SU-DHL-6 (cell line): ENCODE measurements around the gene FFAR2.

Experiments
- H2AFZ ChIP-seq: fragments of 200-600 bp; sonication (generic); 2 replicates; pipeline ENCODE4 v1.6.1; 2014; ENCODE audit warnings: low read depth, mild to moderate bottlenecking, moderate library complexity, mixed read lengths, antibody characterized with exemption, low read length; ENCODE audit not compliant: severe bottlenecking
- H3F3A ChIP-seq: fragments of 200-600 bp; shearing (Covaris generic); 2 replicates; pipeline ENCODE4 v1.6.0; 2016; ENCODE audit warnings: antibody characterized with exemption, mild to moderate bottlenecking; ENCODE audit not compliant: insufficient read depth
- H3K27ac ChIP-seq: fragments of 200-600 bp; sonication (generic); 2 replicates; pipeline ENCODE4 v1.5.1; 2016; ENCODE audit warnings: low read depth, mild to moderate bottlenecking, low read length, moderate library complexity, mixed read lengths
- H3K27me3 ChIP-seq: fragments of 200-600 bp; sonication (generic), shearing (Covaris generic); 2 replicates; pipeline ENCODE4 v1.6.0; 2014; ENCODE audit warnings: mild to moderate bottlenecking, low read length
- H3K36me3 ChIP-seq: fragments of 200-600 bp; sonication (generic); 2 replicates; pipeline ENCODE4 v1.6.1; 2014; ENCODE audit warnings: mild to moderate bottlenecking, low read length, mixed read lengths
- H3K4me2 ChIP-seq: fragments of 300-600, 200-600 bp; shearing (Covaris generic), sonication (generic); 2 replicates; pipeline ENCODE4 v1.6.0; 2014; ENCODE audit warnings: low read length, low read depth, mild to moderate bottlenecking; ENCODE audit not compliant: poor library complexity, severe bottlenecking
- H3K4me3 ChIP-seq: fragments of 200-600 bp; sonication (generic); 2 replicates; pipeline ENCODE4 v1.5.1; 2014; ENCODE audit warnings: antibody characterized with exemption, low read length, mild to moderate bottlenecking, mixed read lengths; ENCODE audit not compliant: insufficient read depth, poor library complexity, severe bottlenecking
- H3K79me2 ChIP-seq: fragments of 200-600 bp; sonication (generic); 2 replicates; pipeline ENCODE4 v1.6.1; 2014; ENCODE audit warnings: mild to moderate bottlenecking, low read length, moderate library complexity; ENCODE audit not compliant: insufficient read depth
- H3K9ac ChIP-seq: fragments of 200-600 bp; sonication (generic); 2 replicates; pipeline ENCODE4 v1.7.0; 2014; ENCODE audit warnings: mild to moderate bottlenecking, low read length
- H3K9me2 ChIP-seq: fragments of 200-600 bp; sonication (generic); replicated peaks from 2 replicates; pipeline ENCODE4 v1.6.1; 2014; ENCODE audit warnings: low read length; ENCODE audit not compliant: insufficient read depth
- H3K9me3 ChIP-seq: fragments of 200-600 bp; sonication (generic); 2 replicates; pipeline ENCODE4 v1.6.1; 2014; ENCODE audit warnings: low read length, mixed read lengths; ENCODE audit not compliant: insufficient read depth
- H4K20me1 ChIP-seq: fragments of 200-600 bp; sonication (generic); 2 replicates; pipeline ENCODE4 v1.6.1; 2014; ENCODE audit warnings: low read depth, mild to moderate bottlenecking, antibody characterized with exemption, low read length, moderate library complexity, mixed read lengths
- CTCF ChIP-seq: fragments of 200-600 bp; sonication (generic); IDR thresholded peaks from one replicate; pipeline ENCODE4 v1.5.1; 2017; ENCODE audit warnings: antibody characterized with exemption, mild to moderate bottlenecking, low read length, moderate library complexity; ENCODE audit not compliant: insufficient read depth, poor library complexity, severe bottlenecking
- EZH2phosphoT487 ChIP-seq: fragments of 200-600 bp; sonication (generic), shearing (Covaris generic); conservative IDR thresholded peaks from 2 replicates; pipeline ENCODE4 v1.6.1; 2018; ENCODE audit warnings: mild to moderate bottlenecking, antibody characterized with exemption, low read length, moderate library complexity, mixed read lengths

Gene FFAR2

GRCh38 chr19:35416331-35416730, 31.7 kb upstream of the FFAR2 start:
- Histone ChIP-seq H3K4me2 (no peak overlapping the region), H4K20me1 (no peaks in the 10 kb centered on the region), H3K4me3 (no peak overlapping the region), H3K79me2 (no peaks in the 10 kb centered on the region), H3K9me3 (no peaks in the 10 kb centered on the region), H3K36me3 (no peaks in the 10 kb centered on the region), H3K9ac (no peak overlapping the region), H3K27me3 (no peaks in the 10 kb centered on the region), H3F3A (no peaks in the 10 kb centered on the region), H3K27ac (no peak overlapping the region), H2AFZ (no peak overlapping the region), H3K9me2 (no peaks in the 10 kb centered on the region)
- TF ChIP-seq CTCF (no peak), EZH2phosphoT487 (no peak)

- H3K36me3 ChIP-seq = no peaks in the 10 kb centered on the region
- no peaks in the 10 kb centered on the region for H3K27me3 ChIP-seq
- H3K9ac ChIP-seq = no peak overlapping the region
- H3K27ac ChIP-seq = no peak overlapping the region
- no peak overlapping the region for H2AFZ ChIP-seq
- no peak for TF ChIP-seq CTCF
- TF ChIP-seq EZH2phosphoT487 = no peak
- H3K9me2 ChIP-seq = no peaks in the 10 kb centered on the region
- H4K20me1 ChIP-seq = no peaks in the 10 kb centered on the region
- H3K9me3 ChIP-seq = no peaks in the 10 kb centered on the region
- no peak overlapping the region for H3K4me3 ChIP-seq
- H3K79me2 ChIP-seq = no peaks in the 10 kb centered on the region
- H3F3A ChIP-seq = no peaks in the 10 kb centered on the region
- H3K4me2 ChIP-seq = no peak overlapping the region
Observed at GRCh38 chr19:35417278-35417677, 30.8 kb upstream of the FFAR2 start.

GRCh38 chr19:35417713-35418534, 30.1 kb upstream of the FFAR2 start:
- H3K4me2 ChIP-seq = no peak overlapping the region
- no peak overlapping the region for H3K9ac ChIP-seq
- H3K27me3 ChIP-seq = no peaks in the 10 kb centered on the region
- no peak for TF ChIP-seq CTCF
- TF ChIP-seq EZH2phosphoT487 = no peak
- H3K9me3 ChIP-seq = no peaks in the 10 kb centered on the region
- no peaks in the 10 kb centered on the region for H3K36me3 ChIP-seq
- no peaks in the 10 kb centered on the region for H3F3A ChIP-seq
- no peaks in the 10 kb centered on the region for H4K20me1 ChIP-seq
- no peaks in the 10 kb centered on the region for H3K9me2 ChIP-seq
- H3K4me3 ChIP-seq = no peak overlapping the region
- H2AFZ ChIP-seq = no peak overlapping the region
- no peaks in the 10 kb centered on the region for H3K79me2 ChIP-seq
- H3K27ac ChIP-seq = no peak overlapping the region
